ENCODE measurements around the gene OR9I1. TPM values are rescaled to one million over a fixed set of nuclear protein-coding genes. Genes with fewer than 3 reads are reported as not detected.

Gene OR9I1
- total and polyA plus RNA-seq, 2 of the 13 experiments (the other 11 are each of a cell fraction or from before 2014, with no cell fraction given): not detected

DNA sequence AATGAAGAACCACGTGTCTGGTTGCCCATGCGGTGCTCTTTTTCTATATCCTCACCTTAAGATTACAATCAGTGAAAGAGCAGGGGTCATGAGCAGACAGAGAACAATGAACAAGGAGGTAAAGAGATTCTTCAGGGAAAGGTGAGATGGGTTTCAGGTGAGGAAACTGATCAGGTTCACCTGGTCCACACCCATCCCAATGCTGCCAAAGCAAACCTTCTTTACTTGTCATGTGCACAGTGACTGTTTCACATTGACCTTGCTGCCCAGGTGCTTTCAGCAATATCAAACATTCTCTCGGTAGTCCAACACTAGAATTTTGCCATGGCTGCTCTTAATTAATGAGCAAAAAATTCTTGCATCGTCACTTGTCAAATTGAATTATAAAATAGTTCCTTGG, 39.1 kb upstream of the OR9I1 start:
- H3K36me3 ChIP-seq (replicated peaks in 1 of 2; ENCODE audit: control insufficient read depth in 1 of 2, insufficient read depth in 2 of 2, low read length in 2 of 2): no peaks in the 10 kb centered on the region
- H3K27me3 ChIP-seq (ENCODE audit: control insufficient read depth in 1 of 2, insufficient read depth in 2 of 2, low read length in 2 of 2): no peaks in the 10 kb centered on the region
- BruUV-seq (replicated peaks): no TSS peak
- intact Hi-C loops (cut with micrococcal nuclease; ENCODE audit: unreplicated experiment) (no loop called here), in situ Hi-C loops (cut with HindIII; ENCODE audit: extremely low pct_ligation_motif_present, low pct_unique_long_range_greater_than_20kb) (loop anchor here (25.0 kb wide), 1 partner anchor 323 kb away; no protein-coding TSS in a partner anchor)
- ATAC-seq (no peak), DNase-seq (ENCODE audit: low spot score) (no peak), FAIRE-seq (no peak)
- ChIA-PET CTCF (ENCODE audit: low intra/inter-chr PET ratio, low total read pairs) (no interaction called here), POLR2A (interaction anchor here (1.3 kb wide), 1 partner anchor 385 kb away, joined by 3 read pairs; no protein-coding TSS in a partner anchor)
- 93% methylated on average over 4 of the region's 4 CpGs for WGBS (ENCODE audit: low lambda C conversion rate)
- peak overlapping the region; percentile 40; the same call in 1 of the 2 replicates for H3K4me2 ChIP-seq (ENCODE audit: low read depth, low read length)
- H3K4me3 ChIP-seq (replicated peaks in 1 of 3; ENCODE audit: insufficient read depth in 1 of 3, low read depth in 2 of 3, low read length in 3 of 3): peak overlapping the region in 1 of 3 experiments; percentile 4; a peak in 1 of 6 replicates
- H2AFZ ChIP-seq (ENCODE audit: low read length): no peak overlapping the region
- H3K9me3 ChIP-seq (ENCODE audit: low read length): no peaks in the 10 kb centered on the region
- TF ChIP-seq ZEB1 (IDR thresholded peaks at IDR 0.05; ENCODE audit: insufficient replicate concordance, low read depth): peak; percentile 12
- TF ChIP-seq RBM39 (IDR thresholded peaks at IDR 0.05; ENCODE audit: low read depth, low read length, poor library complexity, severe bottlenecking): no peak
- TF ChIP-seq SP1 (IDR thresholded peaks at IDR 0.05): no peak
- TF ChIP-seq SP1 (CRISPR knock-in tag; IDR thresholded peaks at IDR 0.05): no peak
- TF ChIP-seq ZNF788 (CRISPR knock-in tag; IDR thresholded peaks at IDR 0.05; ENCODE audit: borderline replicate concordance): 0 out of 2 replicates have a peak, but pooled peaks have one; percentile 21
- no peak for TF ChIP-seq NFRKB (IDR thresholded peaks at IDR 0.05)
- TF ChIP-seq NCOA2 (CRISPR knock-in tag; IDR thresholded peaks at IDR 0.05): no peak
- no peak overlapping the region for H3K9ac ChIP-seq (ENCODE audit: insufficient read depth, low read depth, low read length)
- H3K27ac ChIP-seq (ENCODE audit: extremely low read length, insufficient read depth, low read length): peak overlapping the region; percentile 73
- H4K20me1 ChIP-seq (ENCODE audit: insufficient read depth, low read length): no peaks in the 10 kb centered on the region
- no peaks in the 10 kb centered on the region for H3K79me2 ChIP-seq (ENCODE audit: insufficient read depth, low read length)
- peaks cover 51% of the 10 kb centered on the region for H3K4me1 ChIP-seq (ENCODE audit: insufficient read depth, low read length)

DNA sequence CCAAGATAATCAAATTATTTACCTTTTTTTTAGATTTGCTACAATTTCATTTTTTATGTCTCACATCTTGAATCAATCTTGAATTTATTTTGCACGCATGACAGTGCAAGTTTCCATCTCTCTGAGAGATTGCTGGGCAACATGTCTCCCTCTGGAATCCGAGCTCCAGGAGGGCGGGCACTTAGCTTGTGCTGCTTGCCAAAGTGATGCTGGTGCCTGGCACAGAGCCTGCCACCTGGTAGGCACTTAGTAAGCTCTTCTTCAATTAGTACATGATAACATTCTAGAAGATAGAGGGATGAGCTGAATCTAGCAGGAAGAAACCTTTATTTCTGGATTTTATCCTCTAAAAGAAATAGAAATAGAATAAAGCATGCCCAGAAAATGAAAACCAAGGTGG, 27.5 kb upstream of the OR9I1 start:
- no peak for DNase-seq (ENCODE audit: low spot score)
- intact Hi-C loops (cut with micrococcal nuclease; ENCODE audit: unreplicated experiment): no loop called here
- WGBS (ENCODE audit: low lambda C conversion rate): 59% methylated on average over 3 of the region's 3 CpGs
- Histone ChIP-seq H3K9me3 (ENCODE audit: low read length) (no peaks in the 10 kb centered on the region), H2AFZ (ENCODE audit: low read length) (no peak overlapping the region), H3K4me1 (ENCODE audit: insufficient read depth, low read length) (peaks cover 10% of the 10 kb centered on the region; the same call in 1 of the 2 replicates), H3K36me3 (replicated peaks in 1 of 2; ENCODE audit: control insufficient read depth in 1 of 2, insufficient read depth in 2 of 2, low read length in 2 of 2) (no peaks in the 10 kb centered on the region), H3K27ac (ENCODE audit: extremely low read length, insufficient read depth, low read length) (no peak overlapping the region), H3K79me2 (ENCODE audit: insufficient read depth, low read length) (no peaks in the 10 kb centered on the region), H3K27me3 (ENCODE audit: control insufficient read depth in 1 of 2, insufficient read depth in 2 of 2, low read length in 2 of 2) (no peaks in the 10 kb centered on the region), H4K20me1 (ENCODE audit: insufficient read depth, low read length) (no peaks in the 10 kb centered on the region), H3K4me3 (replicated peaks in 1 of 3; ENCODE audit: insufficient read depth in 1 of 3, low read depth in 2 of 3, low read length in 3 of 3) (no peak overlapping the region), H3K4me2 (ENCODE audit: low read depth, low read length) (no peak overlapping the region), H3K9ac (ENCODE audit: insufficient read depth, low read depth, low read length) (no peak overlapping the region)
- POLR2A ChIA-PET: no interaction called here
- BruUV-seq (replicated peaks): no TSS peak
- CTCF ChIA-PET (ENCODE audit: low intra/inter-chr PET ratio, low total read pairs): no interaction called here
- in situ Hi-C loops (cut with HindIII; ENCODE audit: extremely low pct_ligation_motif_present, low pct_unique_long_range_greater_than_20kb): loop anchor here (25.0 kb wide), 1 partner anchor 335 kb away; no protein-coding TSS in a partner anchor
- no peak for ATAC-seq
- FAIRE-seq: no peak
- TF ChIP-seq SOX5 (CRISPR knock-in tag; IDR thresholded peaks at IDR 0.05; ENCODE audit: borderline replicate concordance) (no peak), RAD51 (IDR thresholded peaks at IDR 0.05; ENCODE audit: borderline replicate concordance) (no peak), PLRG1 (conservative IDR thresholded peaks at IDR 0.05) (no peak), STAG1 (CRISPR knock-in tag; IDR thresholded peaks at IDR 0.05) (no peak), ZNF121 (CRISPR knock-in tag; IDR thresholded peaks at IDR 0.05) (no peak), ZNF468 (CRISPR knock-in tag; IDR thresholded peaks at IDR 0.05) (no peak), ZNF367 (CRISPR knock-in tag; IDR thresholded peaks at IDR 0.05; ENCODE audit: borderline replicate concordance) (no peak), SRY (CRISPR knock-in tag; IDR thresholded peaks at IDR 0.05) (no peak)
- TF ChIP-seq, protein P1, sequence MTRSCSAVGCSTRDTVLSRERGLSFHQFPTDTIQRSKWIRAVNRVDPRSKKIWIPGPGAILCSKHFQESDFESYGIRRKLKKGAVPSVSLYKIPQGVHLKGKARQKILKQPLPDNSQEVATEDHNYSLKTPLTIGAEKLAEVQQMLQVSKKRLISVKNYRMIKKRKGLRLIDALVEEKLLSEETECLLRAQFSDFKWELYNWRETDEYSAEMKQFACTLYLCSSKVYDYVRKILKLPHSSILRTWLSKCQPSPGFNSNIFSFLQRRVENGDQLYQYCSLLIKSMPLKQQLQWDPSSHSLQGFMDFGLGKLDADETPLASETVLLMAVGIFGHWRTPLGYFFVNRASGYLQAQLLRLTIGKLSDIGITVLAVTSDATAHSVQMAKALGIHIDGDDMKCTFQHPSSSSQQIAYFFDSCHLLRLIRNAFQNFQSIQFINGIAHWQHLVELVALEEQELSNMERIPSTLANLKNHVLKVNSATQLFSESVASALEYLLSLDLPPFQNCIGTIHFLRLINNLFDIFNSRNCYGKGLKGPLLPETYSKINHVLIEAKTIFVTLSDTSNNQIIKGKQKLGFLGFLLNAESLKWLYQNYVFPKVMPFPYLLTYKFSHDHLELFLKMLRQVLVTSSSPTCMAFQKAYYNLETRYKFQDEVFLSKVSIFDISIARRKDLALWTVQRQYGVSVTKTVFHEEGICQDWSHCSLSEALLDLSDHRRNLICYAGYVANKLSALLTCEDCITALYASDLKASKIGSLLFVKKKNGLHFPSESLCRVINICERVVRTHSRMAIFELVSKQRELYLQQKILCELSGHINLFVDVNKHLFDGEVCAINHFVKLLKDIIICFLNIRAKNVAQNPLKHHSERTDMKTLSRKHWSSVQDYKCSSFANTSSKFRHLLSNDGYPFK (CRISPR knock-in tag; IDR thresholded peaks at IDR 0.05; ENCODE audit: borderline replicate concordance): no peak
- TF ChIP-seq, protein P2, sequence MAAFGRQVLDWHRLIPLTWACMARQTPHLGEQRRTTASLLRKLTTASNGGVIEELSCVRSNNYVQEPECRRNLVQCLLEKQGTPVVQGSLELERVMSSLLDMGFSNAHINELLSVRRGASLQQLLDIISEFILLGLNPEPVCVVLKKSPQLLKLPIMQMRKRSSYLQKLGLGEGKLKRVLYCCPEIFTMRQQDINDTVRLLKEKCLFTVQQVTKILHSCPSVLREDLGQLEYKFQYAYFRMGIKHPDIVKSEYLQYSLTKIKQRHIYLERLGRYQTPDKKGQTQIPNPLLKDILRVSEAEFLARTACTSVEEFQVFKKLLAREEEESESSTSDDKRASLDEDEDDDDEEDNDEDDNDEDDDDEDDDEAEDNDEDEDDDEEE (CRISPR knock-in tag; IDR thresholded peaks at IDR 0.05): no peak
